HepG2 (cell line): ENCODE results near the gene QRFP. TPM values are rescaled to one million over a fixed set of nuclear protein-coding genes. Genes with fewer than 3 reads are reported as not detected.

ENCODE experiments used
- ATAC-seq: fragments of 200-7000 bp; cut with Tn5 transposase; 3 replicates; pipeline ENCODE4 v1.9.1; 2020; ENCODE audit warnings: mild to moderate bottlenecking, moderate library complexity
- BruUV-seq: library from RNA; stranded (reverse); fragments of 400-500 nt; replicated peaks from 2 replicates; lab custom pipeline; 2021; lab: Mats Ljungman, UMichigan
- CTCF ChIA-PET: fragments of 300-600 bp; formaldehyde crosslinking; extraction: SDS; loops from one replicate; lab custom pipeline; 2021; ENCODE audit warnings: low total read pairs, inconsistent platforms, low intra/inter-chr PET ratio; lab: Yijun Ruan, JAX
- POLR2A ChIA-PET: fragments of 350-600 bp; sonication (Branson Sonifier 250); formaldehyde crosslinking; loops from one replicate; lab custom pipeline; 2020; ENCODE audit warnings: antibody characterized with exemption, inconsistent platforms; lab: Yijun Ruan, JAX
- DNase-seq: peaks from one replicate; pipeline ENCODE4 v3.0.0-alpha.2; 2015; ENCODE audit warnings: low spot score
- FAIRE-seq: peaks from 3 replicates; lab custom pipeline; 2011; peaks lifted over from hg19 to GRCh38; lab: Jason Lieb, UNC
- H2AFZ ChIP-seq: one replicate; pipeline ENCODE4 v1.6.1; 2011; ENCODE audit warnings: low read length, inconsistent platforms
- H3K27ac ChIP-seq: fragments of 300-600 bp; 3 replicates; pipeline ENCODE4 v1.8.0; 2011; ENCODE audit warnings: mixed run types, mild to moderate bottlenecking, mixed read lengths, low read length, inconsistent platforms; ENCODE audit not compliant: insufficient read depth; ENCODE audit errors: extremely low read length
- H3K27me3 ChIP-seq, 2 experiments: fragments of 200-600 bp in 1 of 2; 2 replicates in 1 of 2; 3 replicates in 1 of 2; pipeline versions ENCODE4 v1.6.0 to v1.8.0; 2011; ENCODE audit warnings: low read length in 2 of 2, mild to moderate bottlenecking in 2 of 2, moderate library complexity in 2 of 2, inconsistent platforms in 1 of 2; ENCODE audit not compliant: insufficient read depth in 2 of 2, control insufficient read depth in 1 of 2
- H3K36me3 ChIP-seq, 2 experiments: fragments of 200-600 bp in 1 of 2; replicated peaks in 1 of 2; 2 replicates in 1 of 2; 3 replicates in 1 of 2; pipeline versions ENCODE4 v1.5.1 to v1.8.0; 2011; ENCODE audit warnings: low read length in 2 of 2, inconsistent platforms in 1 of 2; ENCODE audit not compliant: insufficient read depth in 2 of 2, control insufficient read depth in 1 of 2
- H3K4me1 ChIP-seq: 2 replicates; pipeline ENCODE4 v1.5.1; 2012; ENCODE audit warnings: low read length, inconsistent platforms; ENCODE audit not compliant: insufficient read depth
- H3K4me2 ChIP-seq: 2 replicates; pipeline ENCODE4 v1.6.0; 2011; ENCODE audit warnings: low read depth, low read length, inconsistent platforms
- H3K4me3 ChIP-seq, 3 experiments: fragments of 200-600 bp in 1 of 3; sonication (generic), shearing (Covaris generic) in 1 of 3; replicated peaks in 1 of 3; 2 replicates each; pipeline ENCODE4 v1.5.1; 2011 to 2016; ENCODE audit warnings: low read length in 3 of 3, inconsistent platforms in 2 of 3, low read depth in 2 of 3, mild to moderate bottlenecking in 2 of 3, control low read depth in 1 of 3, mixed read lengths in 1 of 3; ENCODE audit not compliant: insufficient read depth in 1 of 3
- H3K79me2 ChIP-seq: one replicate; pipeline ENCODE4 v1.6.1; 2011; ENCODE audit warnings: low read length, inconsistent platforms; ENCODE audit not compliant: insufficient read depth
- H3K9ac ChIP-seq: 2 replicates; pipeline ENCODE4 v1.6.0; 2011; ENCODE audit warnings: mild to moderate bottlenecking, low read depth, low read length, inconsistent platforms; ENCODE audit not compliant: insufficient read depth
- H3K9me3 ChIP-seq: 2 replicates; pipeline ENCODE4 v1.5.1; 2012; ENCODE audit warnings: mild to moderate bottlenecking, low read length
- H4K20me1 ChIP-seq: 2 replicates; pipeline ENCODE4 v1.6.0; 2011; ENCODE audit warnings: inconsistent platforms, mild to moderate bottlenecking, low read length, moderate library complexity; ENCODE audit not compliant: insufficient read depth
- ASH2L ChIP-seq: fragments of 300-600, 200-600 bp; sonication (generic); IDR thresholded peaks from 2 replicates; pipeline ENCODE4 v1.7.0; 2017; ENCODE audit warnings: low read depth, mild to moderate bottlenecking, moderate library complexity, mixed read lengths, low read length; ENCODE audit not compliant: insufficient read length
- GPBP1L1 ChIP-seq: sonication (generic); formaldehyde crosslinking; IDR thresholded peaks from 2 replicates; pipeline ENCODE4 v1.5.0; 2020; ENCODE audit warnings: mild to moderate bottlenecking, missing genetic modification reagents
- IKZF4 ChIP-seq: sonication (generic); formaldehyde crosslinking; IDR thresholded peaks from 2 replicates; pipeline ENCODE4 v1.5.1; 2020; ENCODE audit warnings: borderline replicate concordance, mild to moderate bottlenecking, low read depth, missing genetic modification reagents; ENCODE audit errors: not compliant biosample characterization
- SMYD3 ChIP-seq: sonication (generic); formaldehyde crosslinking; IDR thresholded peaks from 2 replicates; pipeline ENCODE4 v1.8.1; 2023; ENCODE audit warnings: mild to moderate bottlenecking, missing genetic modification reagents
- TEF ChIP-seq: sonication (generic); formaldehyde crosslinking; IDR thresholded peaks from 2 replicates; pipeline ENCODE4 v1.5.0; 2020; ENCODE audit warnings: missing genetic modification reagents
- THYN1 ChIP-seq: sonication (generic); formaldehyde crosslinking; IDR thresholded peaks from 2 replicates; pipeline ENCODE4 v1.8.1; 2023; ENCODE audit warnings: low read depth, mild to moderate bottlenecking, moderate library complexity, missing genetic modification reagents, borderline replicate concordance
- ZFYVE20 ChIP-seq: sonication (generic); formaldehyde crosslinking; IDR thresholded peaks from 2 replicates; pipeline ENCODE4 v1.8.0; 2023; ENCODE audit warnings: low read depth, mild to moderate bottlenecking, moderate library complexity, missing genetic modification reagents, borderline replicate concordance
- ZNF282 ChIP-seq: fragments of 450-650 bp; IDR thresholded peaks from 2 replicates; pipeline ENCODE4 v1.6.1; 2018; ENCODE audit not compliant: partially characterized antibody
- ZNF878 ChIP-seq: sonication (generic); formaldehyde crosslinking; IDR thresholded peaks from 2 replicates; pipeline ENCODE4 v1.8.1; 2023; ENCODE audit warnings: mild to moderate bottlenecking, missing genetic modification reagents, moderate library complexity
- WGBS: methylation state at CpG from one replicate; pipeline ENCODE4 v1.1.6; 2017; ENCODE audit warnings: low lambda C conversion rate; 5-methylcytosine and 5-hydroxymethylcytosine counted together
- in situ Hi-C: cut with HindIII; loops from 2 replicates; pipeline ENCODE4 v1.10.0; 2017; ENCODE audit warnings: low pct_unique_long_range_greater_than_20kb; ENCODE audit not compliant: extremely low pct_ligation_motif_present
- intact Hi-C: fragments of 100-400 bp; cut with micrococcal nuclease; formaldehyde crosslinking; loops from one replicate; pipeline ENCODE4 v1.10.0; 2022; ENCODE audit not compliant: unreplicated experiment
- polyA plus RNA-seq, 8 experiments: library from polyadenylated mRNA; depleted of rRNA in 3 of 8; stranded (reverse) in 7 of 8; unstranded in 1 of 8; fragments of >200 nt; fragmentation: Illumina TruSeq in 4 of 8; extraction: Trizol in 4 of 8; gene quantifications; 2 replicates each; pipeline versions ENCODE4 v1.2.1 to v1.2.3, GENCODE V29; 2011 to 2016; ENCODE audit warnings: low read depth in 4 of 8, missing spikeins in 1 of 8, mixed read lengths in 1 of 8; ENCODE audit not compliant: insufficient read depth in 1 of 8
- total RNA-seq, 5 experiments: library from RNA; depleted of rRNA; stranded (reverse); fragments of >200 nt; fragmentation: Illumina TruSeq; extraction: Trizol; gene quantifications; 2 replicates each; pipeline ENCODE4 v1.2.3, GENCODE V29; 2016; ENCODE audit warnings: low read depth in 1 of 5
- TF ChIP-seq, protein P1 (sequence below): sonication (generic); formaldehyde crosslinking; IDR thresholded peaks from 2 replicates; pipeline ENCODE4 v1.4.0; 2020; ENCODE audit warnings: missing genetic modification reagents; ENCODE audit errors: not compliant biosample characterization
- TF ChIP-seq, protein P2 (sequence below): sonication (generic); formaldehyde crosslinking; IDR thresholded peaks from 2 replicates; pipeline ENCODE4 v1.8.1; 2023; ENCODE audit warnings: mild to moderate bottlenecking, missing genetic modification reagents, borderline replicate concordance

The QRFP gene
- total and polyA plus RNA-seq, 2 of the 13 experiments (the other 11 are each of a cell fraction or from before 2014, with no cell fraction given) = not detected

DNA sequence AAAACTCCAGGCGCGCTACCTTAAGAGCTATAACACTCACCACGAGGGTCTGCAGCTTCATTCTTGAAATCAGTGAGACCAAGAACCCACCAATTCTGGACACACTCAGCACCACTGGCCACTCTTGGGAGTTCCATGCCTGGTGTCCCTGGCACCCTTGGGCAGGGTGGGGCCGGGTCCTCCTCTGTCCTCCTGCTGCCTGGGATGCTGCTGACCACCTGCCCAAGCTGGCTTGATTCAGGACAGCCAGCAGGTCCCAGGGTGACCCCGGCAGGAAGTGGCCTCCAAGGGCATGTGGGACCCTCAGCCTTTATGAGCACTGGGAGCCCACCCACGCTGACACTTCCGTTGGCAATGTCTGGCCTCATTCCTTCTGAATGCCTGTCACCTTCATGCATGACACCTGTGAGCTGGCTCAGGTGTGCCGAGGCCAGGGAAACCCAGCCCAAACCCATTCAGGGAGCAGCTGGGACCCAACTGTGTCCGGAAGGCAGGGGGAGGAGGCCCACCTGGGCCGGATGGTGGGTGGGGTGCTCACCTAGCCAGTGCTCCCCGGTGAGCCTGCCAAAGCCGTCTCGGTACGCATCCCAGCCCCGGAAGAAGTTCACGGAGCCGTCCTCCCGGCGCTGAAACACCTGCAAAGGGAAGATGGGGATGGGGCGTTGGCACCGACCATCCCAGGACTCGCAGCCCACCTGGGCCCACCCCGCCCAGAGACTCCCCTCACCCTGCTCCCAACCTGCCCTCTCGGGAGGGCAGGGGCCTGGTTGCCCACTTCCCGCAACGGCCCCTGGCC lies 14.8 kb upstream of the QRFP start:
- no peak overlapping the region for H3K4me2 ChIP-seq
- intact Hi-C loops (no loop called here), in situ Hi-C loops (no loop called here)
- FAIRE-seq = no peak
- CTCF ChIA-PET = no interaction called here
- BruUV-seq = TSS peak; percentile 85
- H3K9ac ChIP-seq = no peak overlapping the region
- WGBS = 40% methylated on average over 2 of the region's 26 CpGs
- no peaks in the 10 kb centered on the region for H4K20me1 ChIP-seq
- POLR2A ChIA-PET = no interaction called here
- H3K4me3 ChIP-seq = no peak overlapping the region; a peak in 1 of 6 replicates
- no peak for DNase-seq
- no peak overlapping the region for H3K27ac ChIP-seq
- H3K27me3 ChIP-seq = peaks cover 16 to 85% of the 10 kb centered on the region in 2 experiments; a peak in 4 of 5 replicates
- H3K79me2 ChIP-seq = no peaks in the 10 kb centered on the region
- no peak overlapping the region for H2AFZ ChIP-seq
- ATAC-seq = no peak; the same call in 2 of the 3 replicates
- H3K4me1 ChIP-seq = peaks cover 12% of the 10 kb centered on the region
- no peaks in the 10 kb centered on the region for H3K36me3 ChIP-seq
- TF ChIP-seq ZFYVE20 (no peak), SMYD3 (CRISPR knock-in tag) (no peak), GPBP1L1 (CRISPR knock-in tag) (no peak), ZNF282 (no peak), IKZF4 (no peak), ASH2L (no peak), THYN1 (CRISPR knock-in tag) (no peak), TEF (CRISPR knock-in tag) (no peak), ZNF878 (CRISPR knock-in tag) (no peak)
- TF ChIP-seq, protein P1, sequence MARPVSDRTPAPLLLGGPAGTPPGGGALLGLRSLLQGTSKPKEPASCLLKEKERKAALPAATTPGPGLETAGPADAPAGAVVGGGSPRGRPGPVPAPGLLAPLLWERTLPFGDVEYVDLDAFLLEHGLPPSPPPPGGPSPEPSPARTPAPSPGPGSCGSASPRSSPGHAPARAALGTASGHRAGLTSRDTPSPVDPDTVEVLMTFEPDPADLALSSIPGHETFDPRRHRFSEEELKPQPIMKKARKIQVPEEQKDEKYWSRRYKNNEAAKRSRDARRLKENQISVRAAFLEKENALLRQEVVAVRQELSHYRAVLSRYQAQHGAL (CRISPR knock-in tag) = no peak
- TF ChIP-seq, protein P2, sequence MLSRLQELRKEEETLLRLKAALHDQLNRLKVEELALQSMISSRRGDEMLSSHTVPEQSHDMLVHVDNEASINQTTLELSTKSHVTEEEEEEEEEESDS = no peak
- H3K9me3 ChIP-seq = no peaks in the 10 kb centered on the region
